ENCODE measurements around the gene DSTN. TPM values are rescaled to one million over a fixed set of nuclear protein-coding genes. Genes with fewer than 3 reads are reported as not detected.

DSTN gene
- total and polyA plus RNA-seq, 2 donors (not counting 3 experiments of a cell fraction or from before 2014, with no cell fraction given) = 66.1 to 300 TPM

DNA sequence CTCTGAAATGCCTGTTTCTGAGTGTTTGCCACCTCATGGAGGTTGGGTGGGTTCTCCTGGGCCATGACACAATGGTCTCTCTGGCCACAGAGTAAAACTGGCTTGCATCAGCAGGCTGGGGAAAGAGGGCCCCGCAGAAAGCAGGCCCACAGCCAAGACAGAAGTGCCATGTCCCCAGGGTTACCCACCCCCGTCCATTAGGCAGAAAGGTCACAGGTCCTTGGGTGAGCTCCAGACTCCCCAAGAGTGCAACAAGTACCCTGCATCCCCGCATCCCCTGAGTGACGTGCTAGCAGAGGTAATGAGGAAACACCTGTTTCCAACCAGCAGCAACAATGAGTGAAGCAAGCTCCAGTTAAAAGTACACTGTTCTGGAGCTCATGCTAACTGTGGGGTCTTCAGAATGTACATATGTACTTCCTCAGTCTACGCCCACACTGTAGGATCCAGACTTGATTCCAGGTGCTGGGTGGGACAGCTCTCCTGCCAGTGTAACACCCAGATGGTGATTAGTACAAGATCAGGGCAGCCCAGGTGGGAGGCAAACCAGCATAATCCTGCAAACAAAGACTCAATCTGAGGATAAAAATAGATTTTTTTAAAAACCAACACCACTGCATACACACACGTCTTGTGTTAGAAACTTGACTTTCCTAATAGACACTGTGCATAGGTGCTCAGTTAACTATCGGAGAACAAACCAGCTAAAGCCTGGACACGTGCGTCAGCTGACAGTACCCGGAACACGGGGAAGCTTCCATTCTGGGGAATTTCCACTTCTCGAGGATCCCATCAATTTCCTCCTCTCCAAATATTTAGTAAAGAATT lies 80.6 kb downstream of the DSTN start:
- Histone ChIP-seq H3K4me3 (replicated peaks in 1 of 3; ENCODE audit: insufficient read depth in 1 of 3, low read depth in 1 of 3, low read length in 3 of 3) (no peak overlapping the region), H3K27ac (ENCODE audit: insufficient read depth, low read depth, low read length) (no peak overlapping the region), H3K9me1 (replicated peaks; ENCODE audit: control insufficient read depth, extremely low read depth, insufficient read depth, low read length) (no peaks in the 10 kb centered on the region), H2AFZ (ENCODE audit: low read depth, low read length) (no peak overlapping the region), H3K9ac (replicated peaks; ENCODE audit: extremely low read depth, insufficient read depth, low read length) (no peak overlapping the region), H3K9me3 (replicated peaks; ENCODE audit: control insufficient read depth, insufficient read depth, low read length) (no peaks in the 10 kb centered on the region), H3K4me2 (ENCODE audit: insufficient read depth, low read length) (no peak overlapping the region), H3K27me3 (ENCODE audit: control insufficient read depth in 2 of 2, insufficient read depth in 2 of 2, low read length in 2 of 2) (no peaks in the 10 kb centered on the region), H3K36me3 (ENCODE audit: control insufficient read depth in 2 of 2, extremely low read depth in 1 of 2, insufficient read depth in 2 of 2, low read length in 2 of 2) (peaks cover 8 to 14% of the 10 kb centered on the region in 2 experiments), H3K4me1 (ENCODE audit: control insufficient read depth, extremely low read depth, insufficient read depth, low read length) (peaks cover 13% of the 10 kb centered on the region), H3K79me2 (ENCODE audit: control insufficient read depth, insufficient read depth, low read length) (peaks cover 67% of the 10 kb centered on the region), H4K20me1 (replicated peaks; ENCODE audit: control insufficient read depth, extremely low read depth, insufficient read depth, low read length) (no peaks in the 10 kb centered on the region)
- ChIA-PET POLR2A (interaction anchor here (0.6 to 1.4 kb wide), 2 partner anchors 32 to 185 kb away, joined by 3 to 6 read pairs; partner anchors contain the start of gene RRBP1), CTCF (interaction anchor here (0.9 to 3.9 kb wide), 10 partner anchors 16 to 290 kb away, joined by 3 to 19 read pairs (median 3); partner anchors contain the start of gene RRBP1)
- BruUV-seq (replicated peaks) = no TSS peak
- DNase-seq (ENCODE audit: low read depth, low spot score) (peak; percentile 28), FAIRE-seq (no peak)
- dilution Hi-C loops (cut with MboI; ENCODE audit: extremely low pct_ligation_motif_present, low sequenced_read_pairs) = no loop called here
- TF ChIP-seq POLR2A (IDR thresholded peaks at IDR 0.05; ENCODE audit: low read depth, low read length) = no peak
- intact Hi-C loops (cut with micrococcal nuclease) = no loop called here

DNA sequence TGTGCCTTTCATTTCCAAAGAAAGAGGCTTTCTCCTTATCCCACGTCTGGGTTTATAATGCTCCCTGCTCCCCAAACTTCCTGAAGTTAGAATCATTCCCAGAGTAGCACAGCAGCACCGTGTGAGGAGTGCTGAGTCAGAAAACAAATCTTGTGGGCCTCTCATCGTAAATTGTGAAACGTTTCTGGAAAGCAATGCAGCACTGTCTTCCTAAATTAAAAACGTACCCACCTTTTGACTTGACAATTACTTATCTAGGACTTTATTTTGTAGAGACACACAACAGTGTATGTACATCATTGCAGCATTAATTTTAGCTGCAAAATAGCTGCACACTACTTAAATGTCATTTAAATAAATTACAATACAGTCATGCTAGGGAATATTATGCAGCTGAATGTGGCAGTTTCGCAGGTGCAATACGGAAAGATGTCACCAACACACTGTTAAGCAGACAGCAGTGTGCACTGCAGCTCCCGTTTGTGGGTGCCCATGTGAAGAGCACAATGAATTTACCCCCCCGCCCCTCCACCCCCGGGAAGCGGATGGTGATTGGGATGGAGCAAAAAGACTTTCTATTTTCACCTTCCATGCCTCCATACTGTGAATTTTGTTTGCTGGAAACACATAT lies 81.4 kb downstream of the DSTN start:
- no peak overlapping the region for H3K9ac ChIP-seq (replicated peaks; ENCODE audit: extremely low read depth, insufficient read depth, low read length)
- H3K27me3 ChIP-seq (ENCODE audit: control insufficient read depth in 2 of 2, insufficient read depth in 2 of 2, low read length in 2 of 2) = no peaks in the 10 kb centered on the region
- intact Hi-C loops (cut with micrococcal nuclease) (no loop called here), dilution Hi-C loops (cut with MboI; ENCODE audit: extremely low pct_ligation_motif_present, low sequenced_read_pairs) (no loop called here)
- H3K36me3 ChIP-seq (ENCODE audit: control insufficient read depth in 2 of 2, extremely low read depth in 1 of 2, insufficient read depth in 2 of 2, low read length in 2 of 2) = peaks cover 12 to 14% of the 10 kb centered on the region in 2 experiments
- no TSS peak for BruUV-seq (replicated peaks)
- H3K4me3 ChIP-seq (replicated peaks in 1 of 3; ENCODE audit: insufficient read depth in 1 of 3, low read depth in 1 of 3, low read length in 3 of 3) = no peak overlapping the region
- FAIRE-seq = no peak
- H3K4me1 ChIP-seq (ENCODE audit: control insufficient read depth, extremely low read depth, insufficient read depth, low read length) = peaks cover 13% of the 10 kb centered on the region
- no peaks in the 10 kb centered on the region for H4K20me1 ChIP-seq (replicated peaks; ENCODE audit: control insufficient read depth, extremely low read depth, insufficient read depth, low read length)
- H3K27ac ChIP-seq (ENCODE audit: insufficient read depth, low read depth, low read length) = no peak overlapping the region
- ChIA-PET CTCF (interaction anchor here (1.0 to 3.9 kb wide), 8 partner anchors 16 to 288 kb away, joined by 3 to 19 read pairs (median 3); no protein-coding TSS in a partner anchor), POLR2A (interaction anchor here (0.6 kb wide), 1 partner anchor 185 kb away, joined by 6 read pairs; no protein-coding TSS in a partner anchor)
- H3K4me2 ChIP-seq (ENCODE audit: insufficient read depth, low read length) = no peak overlapping the region
- TF ChIP-seq FOS (IDR thresholded peaks at IDR 0.05; ENCODE audit: borderline replicate concordance, insufficient read depth, low read length) (no peak), GATA2 (IDR thresholded peaks at IDR 0.05; ENCODE audit: insufficient read depth, insufficient read length, low read depth, low read length) (no peak), EZH2 (IDR thresholded peaks at IDR 0.05; ENCODE audit: borderline replicate concordance, low read depth, low read length, severe bottlenecking) (no peak), MYC (IDR thresholded peaks at IDR 0.05; ENCODE audit: low read depth, low read length) (no peak), POLR2AphosphoS5 (IDR thresholded peaks at IDR 0.05; ENCODE audit: insufficient read depth, low read depth, low read length) (no peak), POLR2A (IDR thresholded peaks at IDR 0.05; ENCODE audit: low read depth, low read length) (no peak)
- TF ChIP-seq, protein P1, sequence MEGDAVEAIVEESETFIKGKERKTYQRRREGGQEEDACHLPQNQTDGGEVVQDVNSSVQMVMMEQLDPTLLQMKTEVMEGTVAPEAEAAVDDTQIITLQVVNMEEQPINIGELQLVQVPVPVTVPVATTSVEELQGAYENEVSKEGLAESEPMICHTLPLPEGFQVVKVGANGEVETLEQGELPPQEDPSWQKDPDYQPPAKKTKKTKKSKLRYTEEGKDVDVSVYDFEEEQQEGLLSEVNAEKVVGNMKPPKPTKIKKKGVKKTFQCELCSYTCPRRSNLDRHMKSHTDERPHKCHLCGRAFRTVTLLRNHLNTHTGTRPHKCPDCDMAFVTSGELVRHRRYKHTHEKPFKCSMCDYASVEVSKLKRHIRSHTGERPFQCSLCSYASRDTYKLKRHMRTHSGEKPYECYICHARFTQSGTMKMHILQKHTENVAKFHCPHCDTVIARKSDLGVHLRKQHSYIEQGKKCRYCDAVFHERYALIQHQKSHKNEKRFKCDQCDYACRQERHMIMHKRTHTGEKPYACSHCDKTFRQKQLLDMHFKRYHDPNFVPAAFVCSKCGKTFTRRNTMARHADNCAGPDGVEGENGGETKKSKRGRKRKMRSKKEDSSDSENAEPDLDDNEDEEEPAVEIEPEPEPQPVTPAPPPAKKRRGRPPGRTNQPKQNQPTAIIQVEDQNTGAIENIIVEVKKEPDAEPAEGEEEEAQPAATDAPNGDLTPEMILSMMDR (IDR thresholded peaks at IDR 0.05; ENCODE audit: extremely low read depth in 1 of 2, insufficient read depth in 1 of 2, low read depth in 1 of 2, low read length in 2 of 2) = no peak
- TF ChIP-seq, protein P2, sequence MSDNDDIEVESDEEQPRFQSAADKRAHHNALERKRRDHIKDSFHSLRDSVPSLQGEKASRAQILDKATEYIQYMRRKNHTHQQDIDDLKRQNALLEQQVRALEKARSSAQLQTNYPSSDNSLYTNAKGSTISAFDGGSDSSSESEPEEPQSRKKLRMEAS (IDR thresholded peaks at IDR 0.05; ENCODE audit: insufficient read depth, insufficient read length) = no peak
- H3K79me2 ChIP-seq (ENCODE audit: control insufficient read depth, insufficient read depth, low read length) = peaks cover 64% of the 10 kb centered on the region
- no peak overlapping the region for H2AFZ ChIP-seq (ENCODE audit: low read depth, low read length)
- H3K9me1 ChIP-seq (replicated peaks; ENCODE audit: control insufficient read depth, extremely low read depth, insufficient read depth, low read length) = no peaks in the 10 kb centered on the region
- H3K9me3 ChIP-seq (replicated peaks; ENCODE audit: control insufficient read depth, insufficient read depth, low read length) = no peaks in the 10 kb centered on the region
- DNase-seq (ENCODE audit: low read depth, low spot score) = no peak

Measured in endothelial cell of umbilical vein (primary cell).